HepG2 (cell line): ENCODE data around the gene MRPL10. TPM values are rescaled to one million over a fixed set of nuclear protein-coding genes. Genes with fewer than 3 reads are reported as not detected.

Experiments
- ATF6 ChIP-seq: sonication (generic); formaldehyde crosslinking; conservative IDR thresholded peaks from 2 replicates; pipeline ENCODE4 v1.4.0; 2020; ENCODE audit warnings: missing genetic modification reagents
- FOXA1 ChIP-seq, 2 experiments: fragments of 450-650 bp in 1 of 2; sonication (generic) in 1 of 2; formaldehyde crosslinking in 1 of 2; IDR thresholded peaks; 2 replicates each; pipeline versions ENCODE4 v1.4.0 to v1.6.1; 2016 to 2020; ENCODE audit warnings: missing genetic modification reagents in 1 of 2
- NPAS2 ChIP-seq: sonication (generic); formaldehyde crosslinking; IDR thresholded peaks from 2 replicates; pipeline ENCODE4 v1.8.0; 2022; ENCODE audit warnings: mild to moderate bottlenecking, missing genetic modification reagents, borderline replicate concordance
- PPARG ChIP-seq: conservative IDR thresholded peaks from 2 replicates; pipeline ENCODE4 v1.6.1; 2016; ENCODE audit warnings: missing biosample characterization, missing genetic modification reagents
- SRY ChIP-seq: sonication (generic); formaldehyde crosslinking; IDR thresholded peaks from 2 replicates; pipeline ENCODE4 v1.8.0; 2022; ENCODE audit warnings: mild to moderate bottlenecking, missing genetic modification reagents
- THAP11 ChIP-seq: IDR thresholded peaks from 2 replicates; pipeline ENCODE4 v1.6.1; 2016; ENCODE audit warnings: missing biosample characterization, missing genetic modification reagents
- THYN1 ChIP-seq: sonication (generic); formaldehyde crosslinking; IDR thresholded peaks from 2 replicates; pipeline ENCODE4 v1.8.1; 2023; ENCODE audit warnings: low read depth, mild to moderate bottlenecking, moderate library complexity, missing genetic modification reagents, borderline replicate concordance
- ZNF138 ChIP-seq: sonication (generic); formaldehyde crosslinking; IDR thresholded peaks from 2 replicates; pipeline ENCODE4 v1.5.0; 2020; ENCODE audit warnings: mild to moderate bottlenecking, low read depth, missing genetic modification reagents
- ZNF577 ChIP-seq: sonication (generic); formaldehyde crosslinking; IDR thresholded peaks from 2 replicates; pipeline ENCODE4 v1.4.0; 2020; ENCODE audit warnings: mild to moderate bottlenecking, low read depth, missing genetic modification reagents, borderline replicate concordance
- ZNF589 ChIP-seq: sonication (generic); formaldehyde crosslinking; conservative IDR thresholded peaks from 2 replicates; pipeline ENCODE4 v1.8.0; 2022; ENCODE audit warnings: mild to moderate bottlenecking, moderate library complexity, missing genetic modification reagents
- ZNF7 ChIP-seq: IDR thresholded peaks from 2 replicates; pipeline ENCODE4 v1.6.1; 2016; ENCODE audit warnings: missing biosample characterization, missing genetic modification reagents
- ZNF768 ChIP-seq: sonication (generic); formaldehyde crosslinking; IDR thresholded peaks from 2 replicates; pipeline ENCODE4 v1.4.0; 2020; ENCODE audit warnings: missing genetic modification reagents
- polyA plus RNA-seq, 8 experiments: library from polyadenylated mRNA; depleted of rRNA in 3 of 8; stranded (reverse) in 7 of 8; unstranded in 1 of 8; fragments of >200 nt; fragmentation: Illumina TruSeq in 4 of 8; extraction: Trizol in 4 of 8; gene quantifications; 2 replicates each; pipeline versions ENCODE4 v1.2.1 to v1.2.3, GENCODE V29; 2011 to 2016; ENCODE audit warnings: low read depth in 4 of 8, missing spikeins in 1 of 8, mixed read lengths in 1 of 8; ENCODE audit not compliant: insufficient read depth in 1 of 8
- total RNA-seq, 5 experiments: library from RNA; depleted of rRNA; stranded (reverse); fragments of >200 nt; fragmentation: Illumina TruSeq; extraction: Trizol; gene quantifications; 2 replicates each; pipeline ENCODE4 v1.2.3, GENCODE V29; 2016; ENCODE audit warnings: low read depth in 1 of 5
- TF ChIP-seq, protein P1 (sequence below): sonication (generic); formaldehyde crosslinking; IDR thresholded peaks from 2 replicates; pipeline ENCODE4 v1.4.0; 2020; ENCODE audit warnings: missing genetic modification reagents, borderline replicate concordance
- TF ChIP-seq, protein P2 (sequence below): sonication (generic); formaldehyde crosslinking; IDR thresholded peaks from 2 replicates; pipeline ENCODE4 v1.4.0; 2020; ENCODE audit warnings: missing genetic modification reagents, low read depth, mild to moderate bottlenecking, borderline replicate concordance

MRPL10 gene
- total and polyA plus RNA-seq, 2 of the 13 experiments (the other 11 are each of a cell fraction or from before 2014, with no cell fraction given) = 56.7 to 149 TPM

- TF ChIP-seq, protein P1, sequence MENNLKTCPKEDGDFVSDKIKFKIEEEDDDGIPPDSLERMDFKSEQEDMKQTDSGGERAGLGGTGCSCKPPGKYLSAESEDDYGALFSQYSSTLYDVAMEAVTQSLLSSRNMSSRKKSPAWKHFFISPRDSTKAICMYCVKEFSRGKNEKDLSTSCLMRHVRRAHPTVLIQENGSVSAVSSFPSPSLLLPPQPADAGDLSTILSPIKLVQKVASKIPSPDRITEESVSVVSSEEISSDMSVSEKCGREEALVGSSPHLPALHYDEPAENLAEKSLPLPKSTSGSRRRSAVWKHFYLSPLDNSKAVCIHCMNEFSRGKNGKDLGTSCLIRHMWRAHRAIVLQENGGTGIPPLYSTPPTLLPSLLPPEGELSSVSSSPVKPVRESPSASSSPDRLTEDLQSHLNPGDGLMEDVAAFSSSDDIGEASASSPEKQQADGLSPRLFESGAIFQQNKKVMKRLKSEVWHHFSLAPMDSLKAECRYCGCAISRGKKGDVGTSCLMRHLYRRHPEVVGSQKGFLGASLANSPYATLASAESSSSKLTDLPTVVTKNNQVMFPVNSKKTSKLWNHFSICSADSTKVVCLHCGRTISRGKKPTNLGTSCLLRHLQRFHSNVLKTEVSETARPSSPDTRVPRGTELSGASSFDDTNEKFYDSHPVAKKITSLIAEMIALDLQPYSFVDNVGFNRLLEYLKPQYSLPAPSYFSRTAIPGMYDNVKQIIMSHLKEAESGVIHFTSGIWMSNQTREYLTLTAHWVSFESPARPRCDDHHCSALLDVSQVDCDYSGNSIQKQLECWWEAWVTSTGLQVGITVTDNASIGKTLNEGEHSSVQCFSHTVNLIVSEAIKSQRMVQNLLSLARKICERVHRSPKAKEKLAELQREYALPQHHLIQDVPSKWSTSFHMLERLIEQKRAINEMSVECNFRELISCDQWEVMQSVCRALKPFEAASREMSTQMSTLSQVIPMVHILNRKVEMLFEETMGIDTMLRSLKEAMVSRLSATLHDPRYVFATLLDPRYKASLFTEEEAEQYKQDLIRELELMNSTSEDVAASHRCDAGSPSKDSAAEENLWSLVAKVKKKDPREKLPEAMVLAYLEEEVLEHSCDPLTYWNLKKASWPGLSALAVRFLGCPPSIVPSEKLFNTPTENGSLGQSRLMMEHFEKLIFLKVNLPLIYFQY (CRISPR knock-in tag) = peak; percentile 29; the same call in 1 of the 2 replicates
- TF ChIP-seq THAP11 (CRISPR knock-in tag) = peak; percentile 80
- TF ChIP-seq, protein P2, sequence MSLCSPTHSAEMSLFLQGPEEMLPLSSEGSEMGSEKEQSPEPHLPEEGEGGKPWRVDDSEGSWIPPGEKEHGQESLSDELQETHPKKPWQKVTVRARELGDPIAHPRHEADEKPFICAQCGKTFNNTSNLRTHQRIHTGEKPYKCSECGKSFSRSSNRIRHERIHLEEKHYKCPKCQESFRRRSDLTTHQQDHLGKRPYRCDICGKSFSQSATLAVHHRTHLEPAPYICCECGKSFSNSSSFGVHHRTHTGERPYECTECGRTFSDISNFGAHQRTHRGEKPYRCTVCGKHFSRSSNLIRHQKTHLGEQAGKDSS = 0 out of 2 replicates have a peak, but pooled peaks have one; percentile 68
- peak; percentile 36; the same call in 1 of the 2 replicates for TF ChIP-seq ZNF768 (CRISPR knock-in tag)
- 0 out of 2 replicates have a peak, but pooled peaks have one; percentile 83 for TF ChIP-seq THYN1 (CRISPR knock-in tag)
- TF ChIP-seq ZNF138 (CRISPR knock-in tag) = peak; percentile 77
- 0 out of 2 replicates have a peak, but pooled peaks have one; percentile 63 for TF ChIP-seq SRY (CRISPR knock-in tag)
- no peak for TF ChIP-seq NPAS2 (CRISPR knock-in tag)
- no peak; the same call in 1 of the 2 replicates for TF ChIP-seq PPARG
- TF ChIP-seq FOXA1 (IDR thresholded peaks at IDR 0.05) = no peak
- TF ChIP-seq FOXA1 (CRISPR knock-in tag; IDR thresholded peaks at IDR 0.05) = 0 out of 2 replicates have a peak, but pooled peaks have one; percentile 9
- no peak for TF ChIP-seq ZNF577
- TF ChIP-seq ZNF589 (CRISPR knock-in tag) = 0 out of 2 replicates have a peak, but pooled peaks have one; percentile 57
- TF ChIP-seq ZNF7 = no peak
- no peak for TF ChIP-seq ATF6 (CRISPR knock-in tag)
Observed at GRCh38 chr17:47840742-47841487, 9.6 kb upstream of the MRPL10 start, which contains the start of gene SCRN2 (continued).
